ENCODE data around the gene COPS9.

GRCh38 chr2:240127911-240128607 lies 8.0 kb downstream of the COPS9 start:
- no peak for TF ChIP-seq CTCF (IDR thresholded peaks at IDR 0.05)
- no peak for TF ChIP-seq POLR2A (IDR thresholded peaks at IDR 0.05)

Data from transverse colon (tissue), 3 donors.